Mesenchymal stem cell (in vitro differentiated cells and primary cell): ENCODE results near the gene KRT27.
"Not testable (repeated sequence)": the region's sequence is repeated elsewhere in the genome, so short reads cannot be mapped to it uniquely, and the experiment has no call there.

Experiments
- DNase-seq: peaks from one replicate; pipeline ENCODE4 v3.0.0-alpha.2; 2013
- H2AFZ ChIP-seq: one replicate; pipeline ENCODE4 v1.6.1; 2013; ENCODE audit warnings: low read depth, mild to moderate bottlenecking, control low read depth, inconsistent platforms, low read length, moderate library complexity
- H2AK5ac ChIP-seq: 2 replicates; pipeline ENCODE4 v1.6.1; 2013; ENCODE audit warnings: low read length, moderate library complexity, mild to moderate bottlenecking, inconsistent platforms; ENCODE audit not compliant: severe bottlenecking
- H2BK120ac ChIP-seq: one replicate; pipeline ENCODE4 v1.6.1; 2013; ENCODE audit warnings: low read depth, mild to moderate bottlenecking, inconsistent platforms, low read length, moderate library complexity
- H2BK12ac ChIP-seq, 2 experiments: one replicate each; pipeline ENCODE4 v1.6.1; 2013; ENCODE audit warnings: inconsistent platforms in 2 of 2, low read length in 2 of 2, mild to moderate bottlenecking in 2 of 2, moderate library complexity in 2 of 2, control low read depth in 1 of 2
- H2BK15ac ChIP-seq: one replicate; pipeline ENCODE4 v1.6.1; 2013; ENCODE audit warnings: mild to moderate bottlenecking, low read depth, inconsistent platforms; ENCODE audit not compliant: poor library complexity, severe bottlenecking
- H2BK5ac ChIP-seq: 2 replicates; pipeline ENCODE4 v1.6.1; 2013; ENCODE audit warnings: low read depth, mild to moderate bottlenecking, low read length, control low read depth, inconsistent platforms; ENCODE audit not compliant: poor library complexity, severe bottlenecking
- H3K14ac ChIP-seq, 2 experiments: one replicate each; pipeline ENCODE4 v1.6.1; 2013; ENCODE audit warnings: inconsistent platforms in 2 of 2, low read length in 2 of 2, control low read depth in 1 of 2, mild to moderate bottlenecking in 1 of 2, moderate library complexity in 1 of 2
- H3K18ac ChIP-seq, 2 experiments: one replicate each; pipeline ENCODE4 v1.6.1; 2013; ENCODE audit warnings: inconsistent platforms in 2 of 2, low read length in 2 of 2, control low read depth in 1 of 2, low read depth in 1 of 2, mild to moderate bottlenecking in 1 of 2
- H3K23ac ChIP-seq, 2 experiments: one replicate each; pipeline ENCODE4 v1.6.1; 2013; ENCODE audit warnings: inconsistent platforms in 2 of 2, low read length in 2 of 2, mild to moderate bottlenecking in 2 of 2, moderate library complexity in 2 of 2, control low read depth in 1 of 2
- H3K27ac ChIP-seq: 2 replicates; pipeline ENCODE4 v1.5.1; 2013; ENCODE audit warnings: mild to moderate bottlenecking, moderate library complexity, low read length, control low read depth, inconsistent platforms; ENCODE audit not compliant: poor library complexity, severe bottlenecking
- H3K27me3 ChIP-seq, 2 experiments: 2 replicates each; pipeline versions ENCODE4 v1.6.1 to v1.7.0; 2013; ENCODE audit warnings: low read length in 2 of 2, mild to moderate bottlenecking in 2 of 2, moderate library complexity in 2 of 2, control low read depth in 1 of 2, inconsistent platforms in 1 of 2; ENCODE audit not compliant: control insufficient read depth in 1 of 2, insufficient read depth in 1 of 2
- H3K36me3 ChIP-seq, 2 experiments: 2 replicates each; pipeline versions ENCODE4 v1.6.1 to v1.7.0; 2013; ENCODE audit warnings: low read length in 2 of 2, control low read depth in 1 of 2, inconsistent platforms in 1 of 2, low read depth in 1 of 2, mild to moderate bottlenecking in 1 of 2; ENCODE audit not compliant: insufficient read depth in 2 of 2, control insufficient read depth in 1 of 2
- H3K4ac ChIP-seq, 2 experiments: one replicate each; pipeline ENCODE4 v1.6.1; 2013; ENCODE audit warnings: inconsistent platforms in 2 of 2, low read length in 2 of 2, mild to moderate bottlenecking in 2 of 2, moderate library complexity in 2 of 2, control low read depth in 1 of 2, low read depth in 1 of 2
- H3K4me1 ChIP-seq: 2 replicates; pipeline ENCODE4 v1.6.1; 2013; ENCODE audit warnings: low read depth, low read length, control low read depth; ENCODE audit not compliant: control insufficient read depth, insufficient read depth
- H3K4me2 ChIP-seq: 2 replicates; pipeline ENCODE4 v1.6.1; 2013; ENCODE audit warnings: low read length, mild to moderate bottlenecking, inconsistent platforms; ENCODE audit not compliant: poor library complexity, severe bottlenecking
- H3K4me3 ChIP-seq, 2 experiments: 2 replicates each; pipeline versions ENCODE4 v1.5.1 to v1.7.0; 2013; ENCODE audit warnings: low read length in 2 of 2, mild to moderate bottlenecking in 2 of 2, control low read depth in 1 of 2, low read depth in 1 of 2; ENCODE audit not compliant: insufficient read depth in 1 of 2
- H3K79me1 ChIP-seq: replicated peaks from 2 replicates; pipeline ENCODE4 v1.6.1; 2013; ENCODE audit warnings: mild to moderate bottlenecking, control low read depth, low read length, inconsistent platforms; ENCODE audit not compliant: poor library complexity, severe bottlenecking
- H3K9ac ChIP-seq: 2 replicates; pipeline ENCODE4 v1.7.0; 2013; ENCODE audit warnings: mild to moderate bottlenecking, low read length, moderate library complexity
- H3K9me3 ChIP-seq: 2 replicates; pipeline ENCODE4 v1.7.0; 2013; ENCODE audit warnings: mild to moderate bottlenecking, low read length; ENCODE audit not compliant: control insufficient read depth
- H4K8ac ChIP-seq: one replicate; pipeline ENCODE4 v1.6.1; 2013; ENCODE audit warnings: inconsistent platforms, mild to moderate bottlenecking, low read length, moderate library complexity
- H4K91ac ChIP-seq: one replicate; pipeline ENCODE4 v1.6.1; 2013; ENCODE audit warnings: mild to moderate bottlenecking, low read length, inconsistent platforms
- WGBS: methylation state at CpG from one replicate; pipeline ENCODE4 v1.1.7; 2013; ENCODE audit warnings: mixed read lengths; 5-methylcytosine and 5-hydroxymethylcytosine counted together

KRT27 gene

GRCh38 chr17:40748666-40749065 lies 33.7 kb downstream of the KRT27 start:
- H2BK15ac ChIP-seq, H3K9me3 ChIP-seq: not testable (repeated sequence)

GRCh38 chr17:40738553-40738952 lies 43.8 kb downstream of the KRT27 start:
- no peak for DNase-seq
- no peak overlapping the region for H2BK12ac ChIP-seq
- H3K27me3 ChIP-seq: peaks cover 0 to 16% of the 10 kb centered on the region in 2 experiments
- H3K4ac ChIP-seq: no peak overlapping the region
- no peaks in the 10 kb centered on the region for H3K79me1 ChIP-seq
- H3K36me3 ChIP-seq: no peaks in the 10 kb centered on the region
- no peak overlapping the region for H2BK120ac ChIP-seq
- H4K8ac ChIP-seq: no peak overlapping the region
- no peak overlapping the region for H2BK5ac ChIP-seq
- no peak overlapping the region for H3K14ac ChIP-seq
- no peak overlapping the region for H2AFZ ChIP-seq
- no peak overlapping the region for H2AK5ac ChIP-seq
- H4K91ac ChIP-seq: no peak overlapping the region
- no peak overlapping the region for H2BK15ac ChIP-seq
- H3K4me2 ChIP-seq: no peak overlapping the region
- no peak overlapping the region for H3K23ac ChIP-seq
- no peaks in the 10 kb centered on the region for H3K4me1 ChIP-seq
- no peak overlapping the region for H3K27ac ChIP-seq
- no peak overlapping the region for H3K9ac ChIP-seq
- no peak overlapping the region for H3K18ac ChIP-seq
- 38% methylated on average over 4 of the region's 4 CpGs for WGBS
- peaks cover 27% of the 10 kb centered on the region for H3K9me3 ChIP-seq
- no peak overlapping the region for H3K4me3 ChIP-seq

More at GRCh38 chr17:40748666-40749065, 33.7 kb downstream of the KRT27 start:
- H2BK120ac ChIP-seq, H3K4me3 ChIP-seq, H2AK5ac ChIP-seq, H2BK5ac ChIP-seq, H3K14ac ChIP-seq, H2AFZ ChIP-seq, H4K8ac ChIP-seq, H3K23ac ChIP-seq, H3K36me3 ChIP-seq, H3K4ac ChIP-seq, DNase-seq, H3K79me1 ChIP-seq, H3K9ac ChIP-seq, H3K4me2 ChIP-seq, H2BK12ac ChIP-seq, H3K27ac ChIP-seq, H3K18ac ChIP-seq, H4K91ac ChIP-seq, H3K4me1 ChIP-seq: not testable (repeated sequence)
- no CpG with 5 or more reads among the region's 1 CpG for WGBS
- peaks cover 0 to 15% of the 10 kb centered on the region in 2 experiments for H3K27me3 ChIP-seq

DNA sequence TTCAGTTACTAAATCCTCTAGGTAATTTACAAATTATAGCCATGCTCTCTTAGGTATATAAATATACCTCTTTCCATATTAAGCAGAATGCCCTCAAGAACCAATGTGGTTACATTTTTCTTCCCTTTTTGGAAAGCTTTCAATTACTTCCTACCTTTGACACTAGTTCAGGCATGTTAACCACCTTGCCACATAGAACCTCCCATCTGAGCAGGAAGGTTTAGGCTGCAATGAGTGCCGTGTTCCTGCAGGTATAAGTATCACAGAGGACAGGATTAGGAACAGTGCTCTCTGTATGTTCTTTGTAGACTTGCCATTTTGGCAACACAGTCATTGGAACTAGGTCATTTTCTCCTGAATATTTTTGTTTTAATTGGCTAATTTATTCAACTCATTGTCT lies 47.3 kb downstream of the KRT27 start:
- no peak overlapping the region for H3K27ac ChIP-seq

GRCh38 chr17:40734018-40734417 lies 48.3 kb downstream of the KRT27 start:
- Histone ChIP-seq H3K4me2 (no peak overlapping the region), H3K14ac (no peak overlapping the region), H2BK120ac (no peak overlapping the region), H3K79me1 (no peaks in the 10 kb centered on the region), H3K4me3 (no peak overlapping the region), H2BK12ac (no peak overlapping the region), H3K9ac (no peak overlapping the region), H3K4me1 (no peaks in the 10 kb centered on the region), H4K8ac (no peak overlapping the region), H2BK15ac (no peak overlapping the region), H3K18ac (no peak overlapping the region), H3K4ac (no peak overlapping the region), H3K27ac (no peak overlapping the region), H3K36me3 (no peaks in the 10 kb centered on the region), H3K23ac (no peak overlapping the region), H2AFZ (no peak overlapping the region), H4K91ac (no peak overlapping the region), H2AK5ac (no peak overlapping the region), H3K27me3 (peaks cover 0 to 2% of the 10 kb centered on the region in 2 experiments), H3K9me3 (peaks cover 4% of the 10 kb centered on the region), H2BK5ac (no peak overlapping the region)
- 82% methylated on average over 6 of the region's 6 CpGs for WGBS
- DNase-seq: no peak

More for the DNA sequence above, 47.3 kb downstream of the KRT27 start:
- no peak for DNase-seq
- Histone ChIP-seq H4K8ac (no peak overlapping the region), H3K36me3 (no peaks in the 10 kb centered on the region), H2BK12ac (no peak overlapping the region), H3K9ac (no peak overlapping the region), H3K79me1 (no peaks in the 10 kb centered on the region), H3K4me2 (no peak overlapping the region), H2AK5ac (no peak overlapping the region), H3K9me3 (peaks cover 4% of the 10 kb centered on the region), H3K27me3 (peaks cover 0 to 2% of the 10 kb centered on the region in 2 experiments), H3K23ac (no peak overlapping the region), H3K18ac (no peak overlapping the region), H3K4me1 (no peaks in the 10 kb centered on the region), H3K4ac (no peak overlapping the region), H2BK120ac (no peak overlapping the region), H4K91ac (no peak overlapping the region), H2BK5ac (no peak overlapping the region), H3K4me3 (no peak overlapping the region), H2BK15ac (no peak overlapping the region), H3K14ac (no peak overlapping the region), H2AFZ (no peak overlapping the region)
- WGBS: 43% methylated on average over 1 of the region's 1 CpG
